Endothelial cell of umbilical vein (primary cell): ENCODE measurements around the gene WHRN.

Experiments used
- CTCF ChIP-seq, 2 donors: IDR thresholded peaks; 1 replicate in 1 of 2; 2 replicates in 1 of 2; pipeline ENCODE4 v1.5.1; 2011; ENCODE audit warnings: low read length in 2 of 2, mild to moderate bottlenecking in 2 of 2, moderate library complexity in 2 of 2, control low read depth in 1 of 2, inconsistent platforms in 1 of 2, low read depth in 1 of 2; ENCODE audit not compliant: insufficient read depth in 1 of 2; ENCODE audit errors: extremely low read depth in 1 of 2
- EZH2 ChIP-seq: IDR thresholded peaks from 2 replicates; pipeline ENCODE4 v1.6.1; 2012; ENCODE audit warnings: borderline replicate concordance, low read depth, mild to moderate bottlenecking, moderate library complexity, low read length, inconsistent platforms; ENCODE audit not compliant: severe bottlenecking
- FOS ChIP-seq: IDR thresholded peaks from 2 replicates; pipeline ENCODE4 v1.6.1; 2011; ENCODE audit warnings: mild to moderate bottlenecking, low read length, moderate library complexity, borderline replicate concordance; ENCODE audit not compliant: insufficient read depth
- GATA2 ChIP-seq: IDR thresholded peaks from 2 replicates; pipeline ENCODE4 v1.7.0; 2011; ENCODE audit warnings: low read depth, mild to moderate bottlenecking, moderate library complexity, mixed read lengths, low read length; ENCODE audit not compliant: insufficient read length, insufficient read depth
- JUN ChIP-seq: IDR thresholded peaks from 2 replicates; pipeline ENCODE4 v1.6.1; 2011; ENCODE audit warnings: borderline replicate concordance, low read depth; ENCODE audit not compliant: insufficient read length, insufficient read depth
- MAX ChIP-seq: IDR thresholded peaks from 2 replicates; pipeline ENCODE4 v1.6.1; 2011; ENCODE audit not compliant: insufficient read depth, insufficient read length
- MYC ChIP-seq: IDR thresholded peaks from one replicate; pipeline ENCODE4 v1.6.1; 2011; ENCODE audit warnings: mild to moderate bottlenecking, low read depth, low read length
- POLR2A ChIP-seq: IDR thresholded peaks from 2 replicates; pipeline ENCODE4 v1.6.1; 2012; ENCODE audit warnings: low read depth, mild to moderate bottlenecking, control low read depth, low read length
- POLR2AphosphoS5 ChIP-seq: IDR thresholded peaks from 2 replicates; pipeline ENCODE4 v1.6.1; 2012; ENCODE audit warnings: low read depth, mild to moderate bottlenecking, control low read depth, low read length, moderate library complexity; ENCODE audit not compliant: insufficient read depth

- TF ChIP-seq EZH2: no peak
- TF ChIP-seq CTCF (IDR thresholded peaks at IDR 0.05; ENCODE audit: extremely low read depth in 1 of 2, insufficient read depth in 1 of 2, low read depth in 1 of 2, low read length in 2 of 2): no peak
- no peak for TF ChIP-seq MAX
- TF ChIP-seq POLR2AphosphoS5: no peak
- TF ChIP-seq JUN: no peak
- no peak for TF ChIP-seq MYC
- TF ChIP-seq POLR2A: no peak
- no peak for TF ChIP-seq FOS
- no peak for TF ChIP-seq GATA2
Measured at GRCh38 chr9:114396558-114397218, 108.6 kb downstream of the WHRN start.
